Kidney (tissue), 14 donors: ENCODE data around the gene ARHGAP30. TPM values are rescaled to one million over a fixed set of nuclear protein-coding genes. Genes with fewer than 3 reads are reported as not detected.

Experiments used
- DNase-seq, 5 donors: peaks; one replicate each; pipeline ENCODE4 v3.0.0-alpha.2; 2013 to 2020
- FAIRE-seq: peaks from 2 replicates; lab custom pipeline; 2012; peaks lifted over from hg19 to GRCh38; lab: Jason Lieb, UNC
- H3K27ac ChIP-seq, 2 donors: one replicate each; pipeline ENCODE4 v1.7.0; 2013; ENCODE audit warnings: low read depth in 2 of 2, low read length in 2 of 2, inconsistent platforms in 1 of 2
- H3K27me3 ChIP-seq: one replicate; pipeline ENCODE4 v1.7.1; 2013; ENCODE audit warnings: low read length, inconsistent platforms; ENCODE audit not compliant: control insufficient read depth, insufficient read depth
- H3K36me3 ChIP-seq, 3 donors: one replicate each; pipeline versions ENCODE4 v1.7.0 to v1.7.1; 2013; ENCODE audit warnings: low read length in 3 of 3, control low read depth in 1 of 3, inconsistent platforms in 1 of 3; ENCODE audit not compliant: insufficient read depth in 3 of 3, control insufficient read depth in 2 of 3
- H3K4me1 ChIP-seq, 3 donors: one replicate each; pipeline versions ENCODE4 v1.7.0 to v1.7.1; 2013; ENCODE audit warnings: low read length in 3 of 3, inconsistent platforms in 1 of 3, low read depth in 1 of 3; ENCODE audit not compliant: control insufficient read depth in 2 of 3, insufficient read depth in 2 of 3
- H3K4me3 ChIP-seq, 3 donors: one replicate each; pipeline versions ENCODE4 v1.7.0 to v1.8.1; 2013; ENCODE audit warnings: low read length in 3 of 3, control low read depth in 1 of 3, inconsistent platforms in 1 of 3
- H3K9ac ChIP-seq, 3 donors: one replicate each; pipeline versions ENCODE4 v1.7.0 to v1.7.1; 2013; ENCODE audit warnings: low read length in 3 of 3, control low read depth in 1 of 3, inconsistent platforms in 1 of 3
- H3K9me3 ChIP-seq, 3 donors: one replicate each; pipeline versions ENCODE4 v1.7.0 to v1.7.1; 2013; ENCODE audit warnings: low read length in 3 of 3, control low read depth in 1 of 3, inconsistent platforms in 1 of 3; ENCODE audit not compliant: control insufficient read depth in 2 of 3, insufficient read depth in 1 of 3
- CTCF ChIP-seq: IDR thresholded peaks from 3 replicates; pipeline ENCODE4 v1.5.1; 2012; ENCODE audit warnings: mild to moderate bottlenecking, moderate library complexity, borderline replicate concordance; ENCODE audit not compliant: insufficient read depth; ENCODE audit errors: extremely low read depth
- intact Hi-C: fragments of 100-400 bp; cut with DNase I; formaldehyde crosslinking; loops from one replicate; pipeline ENCODE4 v1.11.1; 2022
- polyA plus RNA-seq: library from polyadenylated mRNA; stranded (reverse); fragments of 350-450 nt; fragmentation: Illumina TruSeq; extraction: RNeasy Lipid Tissue Mini Kit (QIAGEN cat#74804); gene quantifications from one replicate; pipeline ENCODE4 v1.2.3, GENCODE V29; 2014; ENCODE audit warnings: low read depth, low replicate concordance; ENCODE audit not compliant: insufficient read depth
- total RNA-seq: library from RNA; stranded (reverse); fragmentation: NEBNext Ultra II Directional; extraction: Animal tissue kit (Norgen Biotek cat#: 25700); gene quantifications from one replicate; pipeline ENCODE4 v1.2.1, GENCODE V29; 2021
- donor health status: control.
- donor health status: control.
- donor health status: control.
- donor health status: control.
- donor health status: control.
- donor health status: DM: yes; HTN: yes; CAD: no.
- donor health status: Normal renal cell carcinoma (clear cell type).

The ARHGAP30 gene
- total and polyA plus RNA-seq, 2 donors from 2014 or later = 1.2 to 21.6 TPM

- DNase-seq (no peak), FAIRE-seq (no peak)
- peaks cover 0 to 32% (median 20%) of the 10 kb centered on the region in 3 donors for H3K36me3 ChIP-seq
- no peak for TF ChIP-seq CTCF
- H3K9me3 ChIP-seq = no peaks in the 10 kb centered on the region
- intact Hi-C loops = loop anchor here (5.0 kb wide), 1 partner anchor 86 kb away; the partner anchor contains the start of gene NECTIN4
- H3K27me3 ChIP-seq = no peaks in the 10 kb centered on the region
- H3K27ac ChIP-seq = no peak overlapping the region
- H3K4me1 ChIP-seq = peaks cover 0 to 10% (median 2%) of the 10 kb centered on the region in 3 donors
- no peak overlapping the region for H3K4me3 ChIP-seq
- H3K9ac ChIP-seq = no peak overlapping the region
Measured at GRCh38 chr1:161001525-161001924, 68.2 kb downstream of the ARHGAP30 start.

GRCh38 chr1:161000736-161001480 lies 68.8 kb downstream of the ARHGAP30 start:
- FAIRE-seq (no peak), DNase-seq (no peak)
- Histone ChIP-seq H3K9me3 (no peaks in the 10 kb centered on the region), H3K4me1 (peaks cover 0 to 10% (median 2%) of the 10 kb centered on the region in 3 donors), H3K9ac (no peak overlapping the region), H3K36me3 (peaks cover 0 to 32% (median 20%) of the 10 kb centered on the region in 3 donors), H3K4me3 (no peak overlapping the region), H3K27ac (no peak overlapping the region), H3K27me3 (no peaks in the 10 kb centered on the region)
- intact Hi-C loops = loop anchor here (5.0 kb wide), 1 partner anchor 86 kb away; the partner anchor contains the start of gene NECTIN4
- no peak for TF ChIP-seq CTCF

GRCh38 chr1:160999376-160999775 lies 70.3 kb downstream of the ARHGAP30 start:
- TF ChIP-seq CTCF = no peak

More at GRCh38 chr1:160999376-160999775, 70.3 kb downstream of the ARHGAP30 start:
- FAIRE-seq (no peak), DNase-seq (no peak)
- H3K4me3 ChIP-seq = no peak overlapping the region
- intact Hi-C loops = no loop called here
- no peak overlapping the region for H3K27ac ChIP-seq
- no peaks in the 10 kb centered on the region for H3K27me3 ChIP-seq
- H3K9me3 ChIP-seq = no peaks in the 10 kb centered on the region
- peaks cover 0 to 32% (median 20%) of the 10 kb centered on the region in 3 donors for H3K36me3 ChIP-seq
- peaks cover 0 to 10% (median 2%) of the 10 kb centered on the region in 3 donors for H3K4me1 ChIP-seq
- no peak overlapping the region for H3K9ac ChIP-seq
